GM12878 (cell line): ENCODE results near the gene UTP4. TPM values are rescaled to one million over a fixed set of nuclear protein-coding genes. Genes with fewer than 3 reads are reported as not detected.

Source experiments
- ATAC-seq: fragments of 200-7000 bp; cut with Tn5 transposase; 3 replicates; pipeline ENCODE4 v1.9.1; 2020; ENCODE audit warnings: mild to moderate bottlenecking, moderate library complexity
- BruUV-seq: library from RNA; stranded (reverse); fragments of 400-500 nt; replicated peaks from 2 replicates; lab custom pipeline; 2021; lab: Mats Ljungman, UMichigan
- CTCF ChIA-PET: fragments of 300-600 bp; sonication (Branson Sonifier 250); formaldehyde crosslinking; extraction: SDS; loops from one replicate; lab custom pipeline; 2021; ENCODE audit warnings: inconsistent platforms; lab: Yijun Ruan, JAX
- POLR2A ChIA-PET: fragments of 350-600 bp; formaldehyde crosslinking; extraction: SDS; loops from one replicate; lab custom pipeline; 2021; ENCODE audit warnings: inconsistent platforms; lab: Charles Lee
- RAD21 ChIA-PET: fragments of 300-600 bp; sonication (Branson Sonifier 250); formaldehyde crosslinking; loops from one replicate; lab custom pipeline; 2023; ENCODE audit warnings: antibody characterized with exemption; ENCODE audit not compliant: unreplicated experiment; lab: Charles Lee
- SMC1A ChIA-PET: fragments of 300-600 bp; sonication (Branson Sonifier 250); formaldehyde crosslinking; loops from one replicate; lab custom pipeline; 2023; ENCODE audit not compliant: unreplicated experiment, uncharacterized antibody; lab: Charles Lee
- DNase-seq: peaks from one replicate; pipeline ENCODE4 v3.0.0-alpha.2; 2011; ENCODE audit warnings: low read depth, low spot score
- FAIRE-seq: peaks from 3 replicates; lab custom pipeline; 2011; peaks lifted over from hg19 to GRCh38; lab: Jason Lieb, UNC
- H2AFZ ChIP-seq: 2 replicates; pipeline ENCODE4 v1.6.0; 2011; ENCODE audit warnings: low read depth, low read length, control low read depth; ENCODE audit not compliant: control insufficient read depth
- H3K27ac ChIP-seq: 2 replicates; pipeline ENCODE4 v1.5.1; 2011; ENCODE audit warnings: control low read depth; ENCODE audit not compliant: control insufficient read depth, insufficient read depth
- H3K27me3 ChIP-seq, 2 experiments: replicated peaks in 1 of 2; 2 replicates each; pipeline versions ENCODE4 v1.6.0 to v1.6.1; 2011; ENCODE audit warnings: low read length in 1 of 2; ENCODE audit not compliant: control insufficient read depth in 2 of 2, insufficient read depth in 2 of 2
- H3K36me3 ChIP-seq, 2 experiments: 2 replicates each; pipeline ENCODE4 v1.5.1; 2011; ENCODE audit warnings: low read length in 1 of 2; ENCODE audit not compliant: control insufficient read depth in 2 of 2, insufficient read depth in 2 of 2
- H3K4me1 ChIP-seq: 2 replicates; pipeline ENCODE4 v1.6.1; 2011; ENCODE audit warnings: mild to moderate bottlenecking, low read length, moderate library complexity, mixed read lengths; ENCODE audit not compliant: control insufficient read depth, insufficient read depth
- H3K4me2 ChIP-seq: 2 replicates; pipeline ENCODE4 v1.6.0; 2011; ENCODE audit warnings: control low read depth; ENCODE audit not compliant: control insufficient read depth, insufficient read depth
- H3K4me3 ChIP-seq: fragments of 200-600 bp; sonication (generic); 2 replicates; pipeline ENCODE4 v1.5.1; 2016
- H3K79me2 ChIP-seq: 2 replicates; pipeline ENCODE4 v1.6.0; 2011; ENCODE audit warnings: low read length; ENCODE audit not compliant: control insufficient read depth, insufficient read depth
- H3K9ac ChIP-seq: 2 replicates; pipeline ENCODE4 v1.8.0; 2011; ENCODE audit warnings: low read length, control low read depth, mixed read lengths; ENCODE audit not compliant: control insufficient read depth, insufficient read depth
- H3K9me3 ChIP-seq: replicated peaks from 3 replicates; pipeline ENCODE4 v1.5.1; 2011; ENCODE audit warnings: mild to moderate bottlenecking, low read length; ENCODE audit not compliant: control insufficient read depth, insufficient read depth
- H4K20me1 ChIP-seq: 2 replicates; pipeline ENCODE4 v1.6.0; 2011; ENCODE audit not compliant: control insufficient read depth, insufficient read depth
- ATF7 ChIP-seq: fragments of 450-650 bp; IDR thresholded peaks from 2 replicates; pipeline ENCODE4 v1.6.1; 2016; ENCODE audit warnings: low read depth, mild to moderate bottlenecking
- BCL11A ChIP-seq: IDR thresholded peaks from 2 replicates; pipeline ENCODE4 v1.6.1; 2011; ENCODE audit warnings: low read depth, low read length
- BHLHE40 ChIP-seq, 2 experiments: fragments of 450-650 bp in 1 of 2; IDR thresholded peaks; 2 replicates each; pipeline ENCODE4 v1.6.1; 2011 to 2017; ENCODE audit warnings: low read depth in 2 of 2, borderline replicate concordance in 1 of 2, improper control_type of control experiment in 1 of 2, low read length in 1 of 2, mild to moderate bottlenecking in 1 of 2
- BMI1 ChIP-seq: fragments of 450-650 bp; IDR thresholded peaks from 2 replicates; pipeline ENCODE4 v1.6.1; 2016; ENCODE audit warnings: mild to moderate bottlenecking, moderate library complexity, borderline replicate concordance
- DPF2 ChIP-seq: fragments of 450-650 bp; IDR thresholded peaks from 2 replicates; pipeline ENCODE4 v1.6.1; 2017; ENCODE audit warnings: mild to moderate bottlenecking
- HDAC6 ChIP-seq: fragments of 200-600 bp; sonication (generic); IDR thresholded peaks from one replicate; pipeline ENCODE4 v1.8.0; 2017; ENCODE audit warnings: antibody characterized with exemption; ENCODE audit not compliant: unreplicated experiment
- IKZF1 ChIP-seq: fragments of 450-650 bp; conservative IDR thresholded peaks from 2 replicates; pipeline ENCODE4 v1.6.1; 2017; ENCODE audit warnings: antibody characterized with exemption, mild to moderate bottlenecking
- IKZF2 ChIP-seq, 2 experiments: fragments of 450-650 bp; IDR thresholded peaks; 2 replicates each; pipeline ENCODE4 v1.6.1; 2017; ENCODE audit warnings: mild to moderate bottlenecking in 2 of 2, moderate library complexity in 2 of 2
- KDM1A ChIP-seq: fragments of 200-600 bp; sonication (generic); IDR thresholded peaks from 2 replicates; pipeline ENCODE4 v1.6.1; 2016; ENCODE audit warnings: borderline replicate concordance
- KLF5 ChIP-seq: fragments of 450-650 bp; IDR thresholded peaks from 2 replicates; pipeline ENCODE4 v1.6.1; 2014; ENCODE audit warnings: mild to moderate bottlenecking; ENCODE audit not compliant: partially characterized antibody
- MLLT1 ChIP-seq: fragments of 450-650 bp; IDR thresholded peaks from 2 replicates; pipeline ENCODE4 v1.6.1; 2016; ENCODE audit warnings: mild to moderate bottlenecking
- MTA2 ChIP-seq: fragments of 450-650 bp; IDR thresholded peaks from 2 replicates; pipeline ENCODE4 v1.6.1; 2016; ENCODE audit warnings: low read depth, mild to moderate bottlenecking, moderate library complexity
- NR2F1 ChIP-seq: fragments of 450-650 bp; conservative IDR thresholded peaks from 2 replicates; pipeline ENCODE4 v1.6.1; 2017; ENCODE audit warnings: mild to moderate bottlenecking
- RUNX3 ChIP-seq: IDR thresholded peaks from 2 replicates; pipeline ENCODE4 v1.6.1; 2012; ENCODE audit warnings: low read length, inconsistent platforms
- SMAD1 ChIP-seq: fragments of 450-650 bp; IDR thresholded peaks from 2 replicates; pipeline ENCODE4 v1.6.1; 2018; ENCODE audit warnings: mild to moderate bottlenecking, low read depth; ENCODE audit not compliant: partially characterized antibody
- TCF12 ChIP-seq: IDR thresholded peaks from 2 replicates; pipeline ENCODE4 v1.6.1; 2011; ENCODE audit warnings: low read depth, mild to moderate bottlenecking, low read length
- WGBS: methylation state at CpG from one replicate; pipeline ENCODE4 v1.1.6; 2016; ENCODE audit warnings: low lambda C conversion rate; ENCODE audit not compliant: insufficient replicate concordance, insufficient coverage; ENCODE audit errors: missing lambda C conversion rate; 5-methylcytosine and 5-hydroxymethylcytosine counted together
- in situ Hi-C: fragments of 300-500 bp; cut with MboI; formaldehyde crosslinking; loops from 9 replicates; pipeline ENCODE4 v1.14.3; 2018; ENCODE audit warnings: mixed read lengths
- intact Hi-C: fragments of 100-400 bp; cut with micrococcal nuclease; formaldehyde crosslinking; loops from one replicate; pipeline ENCODE4 v1.14.2; 2022; ENCODE audit not compliant: unreplicated experiment
- polyA plus RNA-seq, 11 experiments: library from polyadenylated mRNA; depleted of rRNA in 4 of 11; unstranded in 6 of 11; stranded (reverse) in 5 of 11; fragments of >200 nt; fragmentation: Nextera tagmentation in 4 of 11; fragmentation: Illumina TruSeq in 1 of 11; extraction: Ambion mirVana in 4 of 11; extraction: Trizol in 1 of 11; gene quantifications; 1 replicate in 1 of 11; 2 replicates in 10 of 11; pipeline versions ENCODE4 v1.2.1 to v1.2.3, GENCODE V29; 2011 to 2016; ENCODE audit warnings: inconsistent platforms in 2 of 11, missing spikeins in 2 of 11, low read depth in 1 of 11
- total RNA-seq, 4 experiments: library from RNA; depleted of rRNA in 3 of 4; stranded (reverse); fragments of >200 nt in 3 of 4; fragmentation: Illumina TruSeq in 1 of 4; extraction: Trizol in 1 of 4; gene quantifications; 2 replicates each; pipeline versions ENCODE4 v1.2.1 to v1.2.3, GENCODE V29; 2013 to 2021

The UTP4 gene
- total and polyA plus RNA-seq, 10 of the 15 experiments (the other 5 are each of a cell fraction or from before 2014, with no cell fraction given), result 32.5 to 131 (median 84.0) TPM

- Histone ChIP-seq H3K4me2 (no peak overlapping the region), H3K4me3 (no peak overlapping the region), H3K79me2 (no peaks in the 10 kb centered on the region), H3K4me1 (no peaks in the 10 kb centered on the region), H3K27ac (no peak overlapping the region), H3K9me3 (no peaks in the 10 kb centered on the region), H4K20me1 (no peaks in the 10 kb centered on the region), H3K27me3 (no peaks in the 10 kb centered on the region), H3K9ac (no peak overlapping the region), H3K36me3 (no peaks in the 10 kb centered on the region), H2AFZ (no peak overlapping the region)
- intact Hi-C loops (no loop called here), in situ Hi-C loops (no loop called here)
- ChIA-PET POLR2A (interaction anchor here (0.6 kb wide), 1 partner anchor 375 kb away, joined by 5 read pairs; no protein-coding TSS in a partner anchor), RAD21 (no interaction called here), CTCF (no interaction called here), SMC1A (interaction anchor here (0.6 to 1.5 kb wide), 4 partner anchors 11 to 548 kb away, joined by 3 to 9 read pairs (median 4); no protein-coding TSS in a partner anchor)
- DNase-seq (no peak), ATAC-seq (peak; percentile 64; the same call in 2 of the 3 replicates), FAIRE-seq (peak; percentile 57)
- WGBS, result 87% methylated on average over 6 of the region's 6 CpGs
- BruUV-seq, result no TSS peak
- TF ChIP-seq BMI1, result peak; percentile 19; the same call in 1 of the 2 replicates
- TF ChIP-seq MLLT1, result 0 out of 2 replicates have a peak, but pooled peaks have one; percentile 28
- TF ChIP-seq IKZF2 (IDR thresholded peaks at IDR 0.05), result peak; percentile 32 to 40; a peak in 2 of 4 replicates
- peak; percentile 85 for TF ChIP-seq MTA2
- TF ChIP-seq BHLHE40 (IDR thresholded peaks at IDR 0.05; ENCODE audit: borderline replicate concordance in 1 of 2, low read depth in 2 of 2, low read length in 1 of 2), result peak in 1 of 2 experiments; percentile 45; a peak in 1 of 4 replicates
- peak; percentile 34; the same call in 1 of the 2 replicates for TF ChIP-seq ATF7
- TF ChIP-seq NR2F1, result 0 out of 2 replicates have a peak, but pooled peaks have one; percentile 13
- TF ChIP-seq HDAC6, result no peak
- no peak for TF ChIP-seq SMAD1
- TF ChIP-seq IKZF1, result peak; percentile 44; the same call in 1 of the 2 replicates
- no peak for TF ChIP-seq KLF5
- TF ChIP-seq KDM1A, result no peak
- 0 out of 2 replicates have a peak, but pooled peaks have one; percentile 29 for TF ChIP-seq DPF2
- 0 out of 2 replicates have a peak, but pooled peaks have one; percentile 33 for TF ChIP-seq TCF12
- TF ChIP-seq BCL11A, result peak; percentile 70
- TF ChIP-seq RUNX3, result peak; percentile 72
Observed at GRCh38 chr16:69179328-69180010, 47.0 kb downstream of the UTP4 start.
